NB4 (cell line): ENCODE data around the gene CRIP3.
"Not testable (repeated sequence)": the region's sequence is repeated elsewhere in the genome, so short reads cannot be mapped to it uniquely, and the experiment has no call there.

ENCODE experiments used
- DNase-seq: peaks from one replicate; pipeline ENCODE4 v3.0.0; 2010; ENCODE audit warnings: low read depth
- H3K4me3 ChIP-seq: one replicate; pipeline ENCODE4 v1.5.1; 2011; ENCODE audit warnings: mild to moderate bottlenecking, low read depth, low read length, moderate library complexity
- MYC ChIP-seq: IDR thresholded peaks from 2 replicates; pipeline ENCODE4 v1.6.1; 2011; ENCODE audit warnings: low read depth, low read length
- POLR2A ChIP-seq: IDR thresholded peaks from 2 replicates; pipeline ENCODE4 v1.6.1; 2011; ENCODE audit warnings: mild to moderate bottlenecking; ENCODE audit not compliant: insufficient read length; ENCODE audit errors: extremely low read depth
- TF ChIP-seq, protein P1 (sequence below): IDR thresholded peaks from 2 replicates; pipeline ENCODE4 v1.6.1; 2011; ENCODE audit warnings: low read depth, low read length
- TF ChIP-seq, protein P2 (sequence below): IDR thresholded peaks from one replicate; pipeline ENCODE4 v1.5.1; 2012; ENCODE audit warnings: low read depth, low read length

The CRIP3 gene

DNA sequence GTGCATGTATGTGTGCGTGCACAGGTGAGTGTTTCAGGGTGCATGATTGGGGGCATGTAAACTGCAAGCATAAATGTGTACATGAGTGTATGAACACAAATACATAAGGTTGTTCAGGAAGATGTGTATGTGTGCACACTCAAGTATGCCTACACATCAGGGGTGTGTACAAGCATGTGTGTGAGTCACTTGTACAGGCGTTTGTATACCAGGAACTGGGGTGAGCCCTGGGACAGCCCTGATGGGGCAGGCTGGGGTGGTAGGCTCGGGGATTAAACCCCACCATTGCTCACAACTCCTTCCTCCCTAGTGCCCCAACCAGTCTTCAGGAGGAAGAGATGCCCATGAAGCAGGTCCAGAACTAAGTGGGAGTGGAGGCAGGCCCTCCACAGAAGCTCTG is 4.3 kb downstream of the CRIP3 start:
- no peak for DNase-seq
- TF ChIP-seq, protein P1, sequence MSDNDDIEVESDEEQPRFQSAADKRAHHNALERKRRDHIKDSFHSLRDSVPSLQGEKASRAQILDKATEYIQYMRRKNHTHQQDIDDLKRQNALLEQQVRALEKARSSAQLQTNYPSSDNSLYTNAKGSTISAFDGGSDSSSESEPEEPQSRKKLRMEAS = no peak
- TF ChIP-seq, protein P2, sequence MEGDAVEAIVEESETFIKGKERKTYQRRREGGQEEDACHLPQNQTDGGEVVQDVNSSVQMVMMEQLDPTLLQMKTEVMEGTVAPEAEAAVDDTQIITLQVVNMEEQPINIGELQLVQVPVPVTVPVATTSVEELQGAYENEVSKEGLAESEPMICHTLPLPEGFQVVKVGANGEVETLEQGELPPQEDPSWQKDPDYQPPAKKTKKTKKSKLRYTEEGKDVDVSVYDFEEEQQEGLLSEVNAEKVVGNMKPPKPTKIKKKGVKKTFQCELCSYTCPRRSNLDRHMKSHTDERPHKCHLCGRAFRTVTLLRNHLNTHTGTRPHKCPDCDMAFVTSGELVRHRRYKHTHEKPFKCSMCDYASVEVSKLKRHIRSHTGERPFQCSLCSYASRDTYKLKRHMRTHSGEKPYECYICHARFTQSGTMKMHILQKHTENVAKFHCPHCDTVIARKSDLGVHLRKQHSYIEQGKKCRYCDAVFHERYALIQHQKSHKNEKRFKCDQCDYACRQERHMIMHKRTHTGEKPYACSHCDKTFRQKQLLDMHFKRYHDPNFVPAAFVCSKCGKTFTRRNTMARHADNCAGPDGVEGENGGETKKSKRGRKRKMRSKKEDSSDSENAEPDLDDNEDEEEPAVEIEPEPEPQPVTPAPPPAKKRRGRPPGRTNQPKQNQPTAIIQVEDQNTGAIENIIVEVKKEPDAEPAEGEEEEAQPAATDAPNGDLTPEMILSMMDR = no peak
- no peak for TF ChIP-seq MYC
- TF ChIP-seq POLR2A = no peak
- no peak overlapping the region for H3K4me3 ChIP-seq

DNA sequence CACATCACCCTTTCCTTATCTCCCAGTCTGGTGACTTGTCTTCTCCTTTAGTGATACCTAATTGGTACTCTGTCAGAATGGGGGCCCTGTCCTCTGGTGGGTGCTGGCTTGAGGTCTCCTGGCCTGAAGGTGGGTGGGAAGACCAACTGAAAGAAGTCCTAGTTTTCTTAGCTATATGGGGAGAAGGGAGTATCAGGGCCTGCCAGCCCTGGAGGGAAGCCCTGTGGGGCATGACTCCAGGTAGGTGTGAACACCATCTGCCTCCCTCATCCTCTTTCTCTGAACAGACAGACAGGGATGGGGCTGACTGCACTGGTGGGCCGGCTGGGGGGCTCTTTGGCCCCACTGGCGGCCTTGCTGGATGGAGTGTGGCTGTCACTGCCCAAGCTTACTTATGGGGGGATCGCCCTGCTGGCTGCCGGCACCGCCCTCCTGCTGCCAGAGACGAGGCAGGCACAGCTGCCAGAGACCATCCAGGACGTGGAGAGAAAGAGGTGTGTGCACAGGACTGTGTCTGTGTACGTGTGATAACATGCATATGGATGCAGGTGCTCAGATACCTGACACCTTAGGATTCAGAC is 4.8 kb downstream of the CRIP3 start:
- DNase-seq = no peak
- TF ChIP-seq, protein P2 = no peak
- TF ChIP-seq MYC (no peak), POLR2A (no peak)
- TF ChIP-seq, protein P1 = no peak
- H3K4me3 ChIP-seq = no peak overlapping the region

DNA sequence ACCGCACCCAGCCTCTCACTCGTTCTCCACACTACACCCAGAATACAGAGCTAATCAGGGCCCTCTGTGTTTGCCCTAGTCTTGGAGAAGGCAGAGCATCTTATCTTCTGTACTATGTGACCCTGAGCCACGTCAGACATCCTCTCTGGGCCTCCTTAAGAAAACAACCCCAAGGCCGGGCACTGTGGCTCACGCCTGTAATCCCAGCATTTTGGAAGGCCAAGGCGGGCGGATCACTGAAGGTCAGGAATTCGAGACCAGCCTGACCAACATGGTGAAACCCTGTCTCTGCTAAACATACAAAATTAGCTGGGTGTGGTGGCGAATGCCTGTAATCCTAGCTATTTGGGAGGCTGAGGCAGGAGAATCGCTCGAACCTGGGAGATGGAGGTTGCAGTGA is 5.6 kb downstream of the CRIP3 start:
- H3K4me3 ChIP-seq, DNase-seq: not testable (repeated sequence)

DNA sequence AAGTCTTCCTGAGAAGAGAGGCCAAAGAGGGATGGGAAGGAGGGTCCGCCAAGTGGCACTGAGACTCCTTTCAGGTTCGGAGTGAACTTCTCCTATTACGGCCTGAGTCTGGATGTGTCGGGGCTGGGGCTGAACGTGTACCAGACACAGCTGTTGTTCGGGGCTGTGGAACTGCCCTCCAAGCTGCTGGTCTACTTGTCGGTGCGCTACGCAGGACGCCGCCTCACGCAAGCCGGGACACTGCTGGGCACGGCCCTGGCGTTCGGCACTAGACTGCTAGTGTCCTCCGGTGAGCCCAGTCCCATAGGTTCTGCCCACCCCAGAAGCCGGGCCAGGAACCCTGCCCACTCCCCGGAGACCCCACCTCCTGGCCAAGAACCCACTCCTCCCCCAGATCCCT is 6.5 kb downstream of the CRIP3 start:
- TF ChIP-seq POLR2A = no peak
- no peak for TF ChIP-seq MYC
- TF ChIP-seq, protein P1 = no peak
- TF ChIP-seq, protein P2 = no peak
- DNase-seq = no peak
- H3K4me3 ChIP-seq = no peak overlapping the region

DNA sequence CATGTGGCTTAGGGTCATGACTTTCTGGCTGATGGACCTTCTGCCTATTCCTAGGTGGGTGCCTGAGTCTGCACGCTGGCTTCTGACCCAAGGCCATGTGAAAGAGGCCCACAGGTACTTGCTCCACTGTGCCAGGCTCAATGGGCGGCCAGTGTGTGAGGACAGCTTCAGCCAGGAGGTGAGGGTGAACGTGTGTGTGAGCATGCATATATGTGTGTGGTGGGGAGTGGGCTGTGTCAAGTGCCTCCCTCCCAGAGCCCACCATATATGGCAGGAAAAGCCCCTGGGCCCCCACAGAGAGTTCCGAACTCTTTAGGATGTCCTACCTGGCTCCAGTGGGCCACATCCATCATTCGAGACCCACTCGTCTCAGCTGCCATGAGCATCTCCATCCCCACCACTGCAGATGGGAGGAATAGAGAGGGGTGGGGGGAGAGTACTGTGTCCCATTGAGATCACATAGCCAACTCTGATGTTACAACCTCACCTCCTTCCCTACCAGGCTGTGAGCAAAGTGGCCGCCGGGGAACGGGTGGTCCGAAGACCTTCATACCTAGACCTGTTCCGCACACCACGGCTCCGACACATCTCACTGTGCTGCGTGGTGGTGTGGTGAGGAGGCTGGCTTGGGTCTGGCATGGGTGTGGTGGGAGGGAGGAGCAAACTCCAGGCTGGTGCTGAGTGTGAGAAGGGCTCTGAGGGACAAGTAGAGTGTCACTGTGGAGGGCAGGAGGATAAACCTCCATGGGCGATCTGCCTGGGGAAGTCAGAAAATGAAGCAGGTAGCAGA is 7.3 kb downstream of the CRIP3 start:
- TF ChIP-seq MYC (no peak), POLR2A (no peak)
- TF ChIP-seq, protein P1 = no peak
- TF ChIP-seq, protein P2 = no peak
- no peak overlapping the region for H3K4me3 ChIP-seq
- no peak for DNase-seq

DNA sequence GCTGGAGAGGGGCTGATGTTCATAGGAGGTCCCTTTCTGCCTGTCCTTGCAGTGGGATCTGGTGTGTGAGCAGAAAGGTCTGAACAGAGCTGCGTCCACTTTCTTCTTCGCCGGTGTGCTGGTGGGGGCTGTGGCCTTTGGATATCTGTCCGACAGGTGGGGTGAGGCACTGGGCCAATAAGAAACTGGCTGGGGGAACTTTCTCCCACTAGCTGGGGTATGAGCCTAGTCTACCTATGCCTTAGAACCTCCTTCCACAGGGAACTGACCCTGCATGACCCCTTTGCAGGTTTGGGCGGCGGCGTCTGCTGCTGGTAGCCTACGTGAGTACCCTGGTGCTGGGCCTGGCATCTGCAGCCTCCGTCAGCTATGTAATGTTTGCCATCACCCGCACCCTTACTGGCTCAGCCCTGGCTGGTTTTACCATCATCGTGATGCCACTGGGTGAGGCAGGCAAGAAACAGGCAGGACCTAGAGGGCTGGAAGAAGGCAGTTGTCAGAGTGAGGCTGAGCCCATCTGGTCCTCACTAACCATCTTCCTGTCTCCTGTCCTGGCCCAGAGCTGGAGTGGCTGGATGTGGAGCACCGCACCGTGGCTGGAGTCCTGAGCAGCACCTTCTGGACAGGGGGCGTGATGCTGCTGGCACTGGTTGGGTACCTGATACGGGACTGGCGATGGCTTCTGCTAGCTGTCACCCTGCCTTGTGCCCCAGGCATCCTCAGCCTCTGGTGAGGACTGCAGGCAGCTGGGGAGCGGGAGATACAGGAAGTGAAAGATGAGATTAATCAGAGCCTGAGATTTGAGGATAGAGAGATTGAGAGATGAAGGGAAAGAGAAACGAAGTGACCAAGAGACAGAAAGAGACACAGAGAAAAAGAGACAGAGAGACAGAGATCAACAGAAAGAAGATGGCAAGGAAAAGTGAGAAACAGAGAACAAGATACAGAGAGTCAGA is 9.0 kb downstream of the CRIP3 start:
- no peak for TF ChIP-seq MYC
- TF ChIP-seq, protein P1 = no peak
- TF ChIP-seq POLR2A = no peak
- TF ChIP-seq, protein P2 = no peak
- no peak overlapping the region for H3K4me3 ChIP-seq
- no peak for DNase-seq
